ENCODE data around the gene FAM168A.

DNA sequence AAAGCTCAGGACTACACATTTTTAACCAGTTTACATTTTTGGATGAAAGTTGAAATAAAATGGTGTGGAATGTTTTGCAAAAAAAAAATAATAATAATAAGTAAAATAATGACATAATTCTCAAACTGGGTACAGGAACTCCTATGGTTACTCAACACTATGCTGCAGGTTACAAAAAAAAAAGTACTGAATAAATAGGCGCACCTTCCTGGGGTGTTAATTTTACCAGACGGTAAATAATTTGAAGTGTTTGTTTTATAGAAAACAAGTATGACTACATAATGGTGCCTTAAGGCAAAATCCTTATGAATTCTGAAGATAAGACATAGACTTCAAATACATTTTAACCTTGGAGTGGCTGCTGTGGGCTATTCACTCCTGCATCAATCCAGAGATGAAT lies 145.2 kb downstream of the FAM168A start:
- TF ChIP-seq CTCF (IDR thresholded peaks at IDR 0.05; ENCODE audit: poor library complexity): no peak
- TF ChIP-seq EZH2 (IDR thresholded peaks at IDR 0.05; ENCODE audit: borderline replicate concordance): no peak
- no peak for TF ChIP-seq EZH2phosphoT487 (IDR thresholded peaks at IDR 0.05; ENCODE audit: low read depth, severe bottlenecking, unreplicated experiment)
